Measurements from ENCODE around the gene PCNX2.

Gene PCNX2

GRCh38 chr1:232998646-232999045 is 296.9 kb downstream of the PCNX2 start:
- TF ChIP-seq, protein P1, sequence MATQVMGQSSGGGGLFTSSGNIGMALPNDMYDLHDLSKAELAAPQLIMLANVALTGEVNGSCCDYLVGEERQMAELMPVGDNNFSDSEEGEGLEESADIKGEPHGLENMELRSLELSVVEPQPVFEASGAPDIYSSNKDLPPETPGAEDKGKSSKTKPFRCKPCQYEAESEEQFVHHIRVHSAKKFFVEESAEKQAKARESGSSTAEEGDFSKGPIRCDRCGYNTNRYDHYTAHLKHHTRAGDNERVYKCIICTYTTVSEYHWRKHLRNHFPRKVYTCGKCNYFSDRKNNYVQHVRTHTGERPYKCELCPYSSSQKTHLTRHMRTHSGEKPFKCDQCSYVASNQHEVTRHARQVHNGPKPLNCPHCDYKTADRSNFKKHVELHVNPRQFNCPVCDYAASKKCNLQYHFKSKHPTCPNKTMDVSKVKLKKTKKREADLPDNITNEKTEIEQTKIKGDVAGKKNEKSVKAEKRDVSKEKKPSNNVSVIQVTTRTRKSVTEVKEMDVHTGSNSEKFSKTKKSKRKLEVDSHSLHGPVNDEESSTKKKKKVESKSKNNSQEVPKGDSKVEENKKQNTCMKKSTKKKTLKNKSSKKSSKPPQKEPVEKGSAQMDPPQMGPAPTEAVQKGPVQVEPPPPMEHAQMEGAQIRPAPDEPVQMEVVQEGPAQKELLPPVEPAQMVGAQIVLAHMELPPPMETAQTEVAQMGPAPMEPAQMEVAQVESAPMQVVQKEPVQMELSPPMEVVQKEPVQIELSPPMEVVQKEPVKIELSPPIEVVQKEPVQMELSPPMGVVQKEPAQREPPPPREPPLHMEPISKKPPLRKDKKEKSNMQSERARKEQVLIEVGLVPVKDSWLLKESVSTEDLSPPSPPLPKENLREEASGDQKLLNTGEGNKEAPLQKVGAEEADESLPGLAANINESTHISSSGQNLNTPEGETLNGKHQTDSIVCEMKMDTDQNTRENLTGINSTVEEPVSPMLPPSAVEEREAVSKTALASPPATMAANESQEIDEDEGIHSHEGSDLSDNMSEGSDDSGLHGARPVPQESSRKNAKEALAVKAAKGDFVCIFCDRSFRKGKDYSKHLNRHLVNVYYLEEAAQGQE (IDR thresholded peaks at IDR 0.05; ENCODE audit: insufficient read depth in 1 of 2, low read depth in 2 of 2, low read length in 2 of 2), result no peak
- TF ChIP-seq FOXP2 (optimal IDR thresholded peaks at IDR 0.05; ENCODE audit: borderline replicate concordance, extremely low read depth, extremely low read length, insufficient read depth) (no peak), TAF1 (IDR thresholded peaks at IDR 0.05; ENCODE audit: borderline replicate concordance, insufficient read depth, low read length) (no peak), POLR2AphosphoS5 (IDR thresholded peaks at IDR 0.05; ENCODE audit: low read depth, low read length) (no peak), SIN3A (IDR thresholded peaks at IDR 0.05; ENCODE audit: borderline replicate concordance, insufficient read depth, low read length) (no peak)

DNA sequence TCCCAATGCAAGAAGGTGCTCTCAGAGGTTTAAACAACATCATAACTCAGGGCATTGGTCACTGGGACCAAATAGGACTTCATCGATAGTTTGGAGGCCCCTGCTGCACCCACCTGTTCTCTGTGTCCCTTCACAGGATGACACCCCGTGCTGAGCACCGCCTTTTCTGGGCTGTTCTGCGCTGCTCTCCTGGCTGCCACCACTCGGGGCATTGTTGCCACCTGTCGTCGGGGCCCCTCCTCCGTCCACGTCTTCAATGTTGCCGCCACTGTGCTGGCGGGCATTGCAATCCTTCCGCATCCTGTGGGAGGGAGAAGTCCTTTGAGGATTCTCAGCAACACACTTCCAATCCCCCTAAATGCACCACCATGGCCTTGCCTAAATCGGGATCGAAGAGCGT is 297.4 kb downstream of the PCNX2 start:
- TF ChIP-seq SIN3A (IDR thresholded peaks at IDR 0.05; ENCODE audit: borderline replicate concordance, insufficient read depth, low read length) (no peak), TAF1 (IDR thresholded peaks at IDR 0.05; ENCODE audit: borderline replicate concordance, insufficient read depth, low read length) (no peak)

DNA sequence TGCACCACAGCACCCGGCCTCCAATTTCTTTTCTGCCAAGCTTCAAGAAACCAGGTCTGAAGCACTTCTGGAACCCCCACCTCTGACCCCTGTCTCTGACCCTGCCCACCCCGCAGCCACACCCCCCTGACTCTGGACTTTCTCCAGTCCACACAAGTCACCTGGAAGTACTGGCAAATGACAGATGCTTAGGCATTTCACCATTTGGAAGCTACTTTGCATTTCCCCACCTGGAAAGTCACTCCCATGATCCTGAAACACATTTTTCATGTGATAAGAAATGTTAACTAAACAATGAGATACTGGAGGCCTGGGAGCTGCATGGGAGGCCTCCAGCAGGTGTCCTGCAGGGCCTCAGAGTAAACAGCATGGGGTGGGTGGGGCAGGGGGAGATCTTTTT is 299.4 kb downstream of the PCNX2 start:
- TF ChIP-seq SIN3A (IDR thresholded peaks at IDR 0.05; ENCODE audit: borderline replicate concordance, insufficient read depth, low read length) (no peak), FOXP2 (optimal IDR thresholded peaks at IDR 0.05; ENCODE audit: borderline replicate concordance, extremely low read depth, extremely low read length, insufficient read depth) (no peak), TAF1 (IDR thresholded peaks at IDR 0.05; ENCODE audit: borderline replicate concordance, insufficient read depth, low read length) (no peak), POLR2AphosphoS5 (IDR thresholded peaks at IDR 0.05; ENCODE audit: low read depth, low read length) (no peak)
- TF ChIP-seq, protein P1 (IDR thresholded peaks at IDR 0.05; ENCODE audit: insufficient read depth in 1 of 2, low read depth in 2 of 2, low read length in 2 of 2), result no peak

GRCh38 chr1:232995189-232995588 is 300.3 kb downstream of the PCNX2 start:
- TF ChIP-seq FOXP2 (optimal IDR thresholded peaks at IDR 0.05; ENCODE audit: borderline replicate concordance, extremely low read depth, extremely low read length, insufficient read depth) (no peak), TAF1 (IDR thresholded peaks at IDR 0.05; ENCODE audit: borderline replicate concordance, insufficient read depth, low read length) (no peak), SIN3A (IDR thresholded peaks at IDR 0.05; ENCODE audit: borderline replicate concordance, insufficient read depth, low read length) (no peak), POLR2AphosphoS5 (IDR thresholded peaks at IDR 0.05; ENCODE audit: low read depth, low read length) (no peak)
- TF ChIP-seq, protein P1 (IDR thresholded peaks at IDR 0.05; ENCODE audit: insufficient read depth in 1 of 2, low read depth in 2 of 2, low read length in 2 of 2), result no peak

DNA sequence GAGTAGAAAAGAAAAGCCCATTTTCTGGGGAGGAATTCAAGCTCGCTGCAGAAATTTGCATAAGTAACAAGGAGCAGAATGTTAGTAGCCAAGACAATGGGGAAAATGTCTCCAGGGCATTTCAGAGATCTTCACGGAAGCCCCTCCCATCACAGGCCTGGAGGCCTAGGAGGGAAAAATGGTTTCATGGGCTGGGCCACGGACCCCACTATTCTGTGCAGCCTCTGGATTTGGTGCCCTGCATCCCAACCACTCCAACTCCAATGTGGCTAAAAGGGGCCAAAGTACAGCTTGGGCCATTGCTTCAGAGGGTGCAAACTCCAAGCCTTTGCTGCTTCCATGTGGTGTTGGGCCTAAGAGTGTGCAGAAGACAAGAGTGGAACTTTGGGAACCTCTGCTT is 302.0 kb downstream of the PCNX2 start:
- TF ChIP-seq SIN3A (IDR thresholded peaks at IDR 0.05; ENCODE audit: borderline replicate concordance, insufficient read depth, low read length) (no peak), FOXP2 (optimal IDR thresholded peaks at IDR 0.05; ENCODE audit: borderline replicate concordance, extremely low read depth, extremely low read length, insufficient read depth) (no peak), POLR2AphosphoS5 (IDR thresholded peaks at IDR 0.05; ENCODE audit: low read depth, low read length) (no peak), TAF1 (IDR thresholded peaks at IDR 0.05; ENCODE audit: borderline replicate concordance, insufficient read depth, low read length) (no peak)
- TF ChIP-seq, protein P1 (IDR thresholded peaks at IDR 0.05; ENCODE audit: insufficient read depth in 1 of 2, low read depth in 2 of 2, low read length in 2 of 2), result no peak

All from PFSK-1 (cell line).